ENCODE measurements around the gene MTX1. TPM values are rescaled to one million over a fixed set of nuclear protein-coding genes. Genes with fewer than 3 reads are reported as not detected.
A peak's percentile ranks its signal among the peaks of the same experiment; 100 is the strongest.
"Not testable (repeated sequence)": the region's sequence is repeated elsewhere in the genome, so short reads cannot be mapped to it uniquely, and the experiment has no call there.

MTX1 gene
- total RNA-seq, 1 donor from 2014 or later = 19.1 TPM

DNA sequence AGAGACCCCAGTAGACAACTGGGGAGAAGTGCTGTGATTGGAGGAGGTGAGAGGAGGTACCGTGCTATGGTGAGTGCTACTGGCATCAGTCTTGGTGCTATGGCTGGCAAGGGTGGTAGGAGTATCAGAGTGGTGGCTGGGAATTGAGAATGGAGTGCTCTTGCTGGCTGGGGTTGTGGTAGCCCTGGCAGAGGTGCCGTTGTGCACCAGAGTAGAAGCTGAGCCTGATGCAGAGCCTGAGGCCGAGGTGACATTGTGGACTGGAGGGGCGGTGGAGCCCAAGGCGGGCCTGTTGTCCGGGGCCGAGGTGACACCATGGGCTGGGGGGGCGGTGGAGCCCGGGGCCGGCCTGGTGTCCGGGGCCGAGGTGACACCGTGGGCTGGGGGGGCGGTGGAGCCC is 20.2 kb upstream of the MTX1 start:
- no peak for DNase-seq

GRCh38 chr1:155189926-155190325 is 18.6 kb upstream of the MTX1 start:
- DNase-seq = not testable (repeated sequence)

DNA sequence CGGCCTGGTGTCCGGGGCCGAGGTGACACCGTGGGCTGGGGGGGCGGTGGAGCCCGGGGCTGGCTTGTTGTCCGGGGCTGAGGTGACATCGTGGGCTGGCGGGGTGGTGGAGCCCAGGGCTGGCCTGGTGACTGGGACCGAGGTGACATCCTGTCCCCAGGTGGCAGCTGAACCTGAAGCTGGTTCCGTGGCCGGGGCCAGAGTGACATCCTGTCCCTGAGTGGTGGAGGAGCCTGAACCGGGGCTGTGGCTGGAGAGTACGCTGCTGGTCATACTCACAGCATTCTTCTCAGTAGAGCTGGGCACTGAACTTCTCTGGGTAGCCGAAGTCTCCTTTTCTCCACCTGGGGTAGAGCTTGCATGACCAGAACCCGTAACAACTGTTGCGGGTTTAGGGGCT is 16.6 kb upstream of the MTX1 start:
- DNase-seq = no peak

DNA sequence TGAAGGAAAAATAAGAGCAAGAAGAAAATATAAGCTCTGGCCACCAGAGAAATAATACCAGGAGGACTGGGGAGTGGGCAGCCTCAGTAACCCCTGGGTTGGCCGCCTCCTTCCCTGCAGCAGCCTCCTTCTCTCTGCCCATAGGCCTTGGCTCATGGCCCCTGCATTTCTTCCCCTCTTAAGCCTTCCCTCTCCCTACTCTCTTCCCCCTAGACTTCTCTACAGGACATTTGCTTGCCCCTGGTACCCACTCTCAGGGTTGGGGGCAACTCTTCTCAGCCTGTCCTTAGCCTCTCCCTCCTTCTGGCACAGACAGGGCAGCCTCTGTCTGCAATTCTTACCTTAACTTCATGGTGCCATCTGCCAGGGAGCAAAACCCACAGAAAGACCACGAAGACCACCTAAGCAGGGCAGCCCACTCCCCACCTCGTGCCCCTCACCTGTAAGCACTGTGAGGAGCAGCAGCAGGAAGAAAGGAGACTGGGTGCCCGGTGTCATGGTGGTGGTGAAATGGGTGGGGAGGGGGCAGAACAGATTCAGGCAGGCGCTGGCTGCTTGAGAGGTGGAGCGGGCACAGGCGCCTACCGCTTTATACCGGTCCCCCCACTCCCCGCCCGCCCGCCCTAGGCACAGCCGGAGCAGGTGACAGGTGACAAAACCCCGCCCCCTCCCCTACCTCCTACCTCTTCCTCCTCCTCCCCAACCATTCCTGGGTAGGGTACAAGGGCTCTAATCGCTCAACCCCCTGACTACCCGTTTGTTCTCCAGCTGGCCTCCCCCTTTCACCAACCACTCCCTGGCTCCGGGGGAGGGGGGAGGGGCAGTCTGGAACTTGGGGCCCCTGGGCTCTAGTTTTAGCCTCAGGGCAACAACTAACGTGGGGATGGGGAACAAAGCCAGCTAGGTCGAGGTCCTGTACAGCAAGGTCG is 15.9 kb upstream of the MTX1 start:
- no peak for DNase-seq

- peak; percentile 77 for DNase-seq
Measured at GRCh38 chr1:155193275-155193990, 15.1 kb upstream of the MTX1 start.

DNA sequence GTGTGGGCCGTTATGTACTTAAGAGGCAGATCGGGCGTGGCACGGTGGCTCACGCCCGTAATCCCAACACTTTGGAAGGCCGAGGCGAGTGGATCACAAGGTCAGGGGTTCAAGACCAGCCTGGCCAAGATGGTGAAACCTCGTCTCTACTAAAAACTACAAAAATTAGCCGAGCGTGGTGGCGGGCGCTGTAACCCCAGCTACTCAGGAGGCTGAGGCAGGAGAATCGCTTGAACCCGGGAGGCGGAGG is 14.6 kb upstream of the MTX1 start:
- not testable (repeated sequence) for DNase-seq

DNA sequence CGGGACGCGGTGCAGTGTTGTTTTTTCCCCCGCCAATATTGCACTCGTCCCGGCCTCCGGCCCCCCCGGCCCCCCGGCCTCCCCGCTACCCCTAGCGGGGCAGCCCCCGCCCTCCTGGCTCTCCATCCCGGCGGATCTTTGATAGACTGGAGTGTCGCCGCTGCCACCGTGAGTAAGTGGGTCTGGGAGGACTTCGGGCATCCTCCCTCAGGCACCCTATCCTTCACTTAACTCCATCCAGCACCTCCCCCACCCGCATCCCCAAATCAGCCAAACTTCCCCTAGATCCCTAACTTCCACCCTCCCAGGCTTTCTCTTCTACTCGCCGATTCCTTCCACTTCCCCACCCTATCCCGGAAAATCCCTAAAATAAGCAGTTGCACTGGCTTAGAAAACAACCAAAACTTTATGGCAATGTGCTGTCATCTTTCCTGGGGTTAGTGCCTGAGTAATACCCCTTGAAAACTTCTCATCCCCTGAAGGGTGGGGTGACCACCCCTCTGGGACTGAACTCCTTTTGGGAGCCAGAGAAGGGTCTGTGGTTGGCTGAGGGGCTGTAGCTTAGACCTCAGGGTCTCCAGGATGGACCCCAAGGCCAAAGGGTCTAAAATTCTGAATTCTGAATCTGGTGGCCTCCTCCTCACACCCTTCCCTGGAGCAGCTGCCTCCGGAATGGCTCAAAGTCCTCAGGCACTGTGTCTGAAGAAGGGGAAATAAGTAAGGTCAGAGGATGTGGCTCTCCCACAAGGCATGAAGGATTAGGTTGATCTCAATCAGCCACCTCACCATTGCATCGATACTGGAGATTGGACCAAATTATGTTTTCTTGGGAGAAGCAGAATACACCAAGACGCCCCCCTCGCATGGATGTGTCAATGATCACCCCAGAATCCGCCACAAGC is 13.0 kb upstream of the MTX1 start:
- no peak for DNase-seq

- DNase-seq = no peak
Measured at GRCh38 chr1:155196103-155196892, 12.2 kb upstream of the MTX1 start.

DNA sequence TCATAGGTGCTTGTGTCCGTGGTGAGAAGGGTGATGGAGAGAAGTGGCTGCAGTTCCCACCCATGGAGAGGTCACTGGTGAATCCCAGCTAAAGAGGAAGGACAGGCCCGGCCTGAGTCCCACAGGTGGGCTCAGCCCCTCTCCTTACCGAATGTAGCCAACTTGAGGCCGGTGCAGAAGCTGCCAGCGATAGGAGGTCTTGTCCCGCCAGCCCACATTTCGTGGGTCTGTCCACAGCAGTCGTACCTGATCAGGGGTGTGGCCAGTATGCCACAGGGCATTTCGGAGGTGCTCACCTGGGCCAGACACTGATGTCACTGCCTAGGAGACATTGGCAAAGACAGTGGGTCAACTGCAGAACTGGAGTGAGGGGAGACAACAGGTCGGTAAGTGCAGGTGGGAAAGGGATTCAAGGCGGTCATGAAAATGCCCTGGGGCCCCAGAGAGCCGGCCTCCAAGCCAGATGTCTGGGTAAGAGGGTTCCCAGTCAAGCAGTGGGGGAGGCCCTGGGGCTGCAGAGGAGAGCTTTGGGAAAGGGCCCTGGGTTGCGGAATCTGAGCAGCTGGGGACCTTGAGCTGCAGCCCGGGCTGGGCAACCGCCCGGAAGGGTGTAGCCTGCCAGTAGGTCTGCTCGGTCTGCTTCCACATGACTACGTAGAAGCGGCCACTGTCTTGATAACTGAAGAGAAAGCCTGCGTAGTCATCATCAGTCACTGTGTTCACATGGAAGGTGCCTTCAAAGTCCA is 11.4 kb upstream of the MTX1 start:
- no peak for DNase-seq

DNA sequence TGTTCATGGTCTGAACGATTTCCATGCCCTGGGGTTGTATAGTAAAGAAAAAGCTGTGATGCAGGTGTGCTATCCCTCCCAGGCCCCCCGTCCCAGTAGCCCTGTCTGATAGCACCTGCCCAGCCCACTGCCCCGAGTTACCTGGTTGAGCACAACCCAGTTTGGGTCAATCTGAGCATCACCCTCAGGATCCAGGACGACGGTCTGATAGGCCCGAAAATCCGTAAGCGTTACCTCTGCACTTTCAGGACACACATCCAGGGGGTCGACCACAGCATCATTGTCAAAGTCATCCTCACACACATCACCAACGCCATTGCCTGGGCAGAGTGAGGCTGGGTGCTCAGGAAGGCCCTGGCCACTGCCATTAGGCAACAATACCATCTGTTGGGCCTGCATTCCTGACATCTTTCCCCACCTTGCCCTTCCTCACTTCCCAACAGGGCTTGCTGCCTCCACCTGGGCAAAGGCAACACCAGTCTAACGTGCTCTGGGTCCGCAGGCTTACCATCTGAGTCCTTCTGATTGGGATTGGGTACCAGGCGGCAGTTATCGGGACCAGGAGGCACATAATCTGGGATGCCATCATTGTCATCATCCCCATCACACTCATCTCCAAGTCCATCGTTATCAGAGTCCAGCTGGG is 10.5 kb upstream of the MTX1 start:
- DNase-seq = no peak

- DNase-seq = no peak
Measured at GRCh38 chr1:155198547-155198906, 10.0 kb upstream of the MTX1 start.

DNA sequence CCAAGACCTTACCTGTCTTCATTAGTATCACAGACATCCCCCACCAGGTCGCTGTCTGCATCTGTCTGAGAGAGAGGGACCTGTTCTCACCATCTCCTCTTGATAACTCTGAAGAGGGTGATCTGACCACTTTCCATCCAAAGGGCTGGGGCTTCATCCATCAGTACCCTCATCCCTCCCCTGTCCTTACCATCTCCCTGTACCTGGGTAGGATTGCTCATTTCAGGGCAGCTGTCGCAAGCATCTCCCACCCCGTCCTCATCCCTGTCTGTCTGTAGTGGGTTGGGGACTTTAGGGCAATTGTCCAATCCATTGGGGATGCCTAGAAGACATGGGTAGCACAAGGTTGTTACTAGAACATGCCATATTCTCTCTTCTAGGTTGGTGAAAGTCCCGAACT is 8.7 kb upstream of the MTX1 start:
- no peak for DNase-seq

DNA sequence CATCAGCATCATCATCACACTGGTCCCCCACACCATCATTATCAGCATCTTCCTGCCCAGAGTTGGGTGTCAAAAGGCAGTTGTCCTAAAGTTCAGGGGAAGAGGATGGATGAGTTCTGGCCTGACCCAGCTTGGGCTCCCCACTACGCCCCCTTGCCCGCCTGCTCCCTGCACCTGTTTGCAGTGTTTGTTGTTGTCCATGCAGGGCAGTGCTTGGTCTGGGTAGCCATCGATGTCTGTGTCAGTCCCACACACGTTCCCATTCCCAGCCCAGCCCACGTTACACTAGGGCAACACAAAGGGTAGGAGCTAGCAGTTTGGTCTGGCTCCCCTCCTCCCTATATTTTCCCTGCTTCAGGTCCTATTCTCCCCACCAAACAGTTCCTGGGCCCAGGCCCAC is 7.6 kb upstream of the MTX1 start:
- DNase-seq = no peak

- DNase-seq = no peak
Measured at GRCh38 chr1:155202198-155202597, 6.3 kb upstream of the MTX1 start.

DNA sequence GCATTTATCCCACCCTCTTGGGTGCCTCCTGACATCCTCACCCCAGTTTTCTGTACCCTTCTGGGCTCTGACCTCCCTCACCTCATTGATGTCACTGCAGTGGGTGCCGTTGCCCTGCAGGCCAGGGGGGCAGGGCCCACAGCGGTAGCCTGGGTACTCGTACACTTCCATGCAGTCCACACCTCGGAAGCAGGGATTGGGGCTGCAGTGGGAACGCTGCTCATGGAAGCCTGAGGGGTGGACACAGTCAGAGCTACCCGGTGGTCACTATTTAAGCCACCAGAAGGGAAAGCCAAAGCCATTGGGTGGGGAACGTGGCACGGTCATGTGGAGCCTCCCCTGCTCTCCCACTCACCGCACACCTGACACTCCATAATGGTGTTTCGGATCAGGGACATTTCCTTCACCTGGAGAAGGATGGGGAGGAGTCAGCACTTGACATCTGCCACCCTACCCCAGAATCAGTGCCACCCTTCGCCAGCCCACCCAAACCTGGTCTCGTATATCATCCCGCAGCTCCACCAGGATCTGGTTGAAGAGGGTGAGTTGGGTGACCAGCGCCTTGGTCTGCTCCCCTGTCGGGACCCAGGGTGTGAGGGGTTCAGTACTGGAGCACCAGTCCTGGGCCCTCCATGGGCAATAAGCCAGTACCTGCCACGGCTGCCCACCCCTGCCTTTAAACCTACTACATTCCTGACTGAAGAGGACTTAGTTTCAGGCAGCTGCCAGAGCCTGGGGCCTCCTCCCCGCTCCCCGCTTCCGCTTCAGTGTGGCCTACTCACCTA is 5.6 kb upstream of the MTX1 start:
- DNase-seq = no peak

GRCh38 chr1:155205035-155205434 is 3.5 kb upstream of the MTX1 start:
- DNase-seq = no peak

DNA sequence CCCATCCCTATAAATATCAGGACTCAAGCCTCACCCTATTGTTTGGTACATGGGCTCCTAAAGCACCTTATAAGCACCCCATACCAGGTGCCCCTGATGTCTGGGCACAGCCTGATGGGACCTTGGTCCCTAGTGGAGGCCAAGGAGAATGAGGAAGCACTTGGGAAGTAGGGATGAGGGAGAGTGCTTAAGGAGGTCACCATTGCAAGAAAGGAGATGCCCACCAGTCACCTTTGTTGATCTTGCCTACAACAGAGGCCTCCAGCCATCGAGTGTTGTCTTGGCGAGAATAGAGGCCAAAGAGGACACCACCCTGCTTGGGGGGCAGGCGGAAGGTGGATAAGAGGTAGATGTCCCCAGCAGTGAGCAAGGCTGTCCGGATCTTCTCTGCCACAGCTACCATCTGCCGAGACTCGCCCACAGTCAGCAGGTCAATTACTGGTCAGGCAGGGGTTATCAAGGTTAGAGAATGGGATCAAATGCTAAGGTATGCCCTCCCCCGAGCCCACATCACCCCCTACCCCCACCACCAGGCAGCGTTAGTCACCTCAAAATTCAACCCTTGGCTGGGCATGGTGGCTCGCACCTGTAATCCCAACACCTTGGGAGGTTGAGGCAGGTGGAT is 2.4 kb upstream of the MTX1 start:
- no peak for DNase-seq

GRCh38 chr1:155206891-155207805 is 1.3 kb upstream of the MTX1 start:
- DNase-seq = peak; percentile 37

All from skin of body (tissue), 2 donors.